GM12872 (cell line): ENCODE results near the gene NCK2.

Source experiments
- CTCF ChIP-seq: IDR thresholded peaks from 3 replicates; pipeline ENCODE4 v1.5.1; 2011; ENCODE audit warnings: low read depth, mild to moderate bottlenecking, low read length, moderate library complexity; ENCODE audit not compliant: insufficient read depth

The NCK2 gene

GRCh38 chr2:105813405-105813804, 68.7 kb downstream of the NCK2 start:
- no peak for TF ChIP-seq CTCF

GRCh38 chr2:105814291-105814940, 69.7 kb downstream of the NCK2 start:
- TF ChIP-seq CTCF, result no peak

- no peak for TF ChIP-seq CTCF
These were observed 70.7 kb downstream of the NCK2 start for GRCh38 chr2:105815401-105815800.

GRCh38 chr2:105820151-105820550, 75.4 kb downstream of the NCK2 start:
- no peak for TF ChIP-seq CTCF

- TF ChIP-seq CTCF, result no peak
These were observed 76.0 kb downstream of the NCK2 start for GRCh38 chr2:105820691-105821090.

- TF ChIP-seq CTCF, result no peak
These were observed 76.9 kb downstream of the NCK2 start for GRCh38 chr2:105821428-105822125.

GRCh38 chr2:105822186-105822585, 77.5 kb downstream of the NCK2 start:
- no peak for TF ChIP-seq CTCF
